GM18502 (cell line): Measurements from ENCODE around the gene GAS7.
"Not testable (repeated sequence)": the region's sequence is repeated elsewhere in the genome, so short reads cannot be mapped to it uniquely, and the experiment has no call there.

ENCODE experiments used
- ATAC-seq: cut with Tn5 transposase; IDR thresholded peaks from one replicate; pipeline ENCODE4 v1.9.1; 2021; ENCODE audit warnings: mild to moderate bottlenecking; ENCODE audit not compliant: unreplicated experiment, poor library complexity

The GAS7 gene

DNA sequence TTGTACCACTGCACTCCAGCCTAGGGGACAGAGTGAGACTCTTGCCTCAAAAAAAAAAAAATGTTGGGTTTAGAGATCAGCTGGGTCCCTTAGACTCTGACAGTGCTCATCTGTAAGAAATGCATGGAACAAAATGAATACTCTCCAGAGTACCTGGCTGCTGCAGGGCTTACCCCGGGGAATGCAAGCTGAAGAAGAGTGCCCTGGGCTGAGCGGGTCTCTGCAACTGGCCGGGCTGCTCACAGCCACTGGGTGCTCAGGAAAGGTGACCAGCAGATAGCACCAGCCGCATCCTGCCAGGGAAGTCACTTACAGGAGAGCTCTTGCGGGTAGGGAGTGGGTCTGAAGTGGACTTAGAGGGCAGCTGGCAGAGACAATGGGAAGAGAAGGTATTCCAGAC is 82.1 kb downstream of the GAS7 start:
- ATAC-seq = no peak

DNA sequence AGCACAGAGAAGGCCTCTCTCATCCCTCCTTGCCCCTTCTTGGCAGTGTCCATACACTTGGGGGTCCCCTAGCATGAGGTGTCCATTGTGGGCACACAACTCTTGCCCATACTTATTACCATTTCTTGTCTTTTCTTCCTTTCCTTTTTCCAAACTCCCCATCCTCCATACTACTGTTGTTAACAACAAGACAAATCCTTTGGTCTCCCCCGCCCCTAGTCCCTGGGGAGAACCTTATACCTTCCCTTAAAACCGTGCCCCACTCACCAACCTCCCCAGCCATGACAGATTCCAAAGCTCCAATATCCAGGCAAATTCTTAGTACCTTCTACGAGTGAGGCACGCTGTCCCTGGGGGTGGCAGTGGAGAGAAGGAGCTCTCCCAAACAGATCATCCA is 82.9 kb downstream of the GAS7 start:
- ATAC-seq = no peak

DNA sequence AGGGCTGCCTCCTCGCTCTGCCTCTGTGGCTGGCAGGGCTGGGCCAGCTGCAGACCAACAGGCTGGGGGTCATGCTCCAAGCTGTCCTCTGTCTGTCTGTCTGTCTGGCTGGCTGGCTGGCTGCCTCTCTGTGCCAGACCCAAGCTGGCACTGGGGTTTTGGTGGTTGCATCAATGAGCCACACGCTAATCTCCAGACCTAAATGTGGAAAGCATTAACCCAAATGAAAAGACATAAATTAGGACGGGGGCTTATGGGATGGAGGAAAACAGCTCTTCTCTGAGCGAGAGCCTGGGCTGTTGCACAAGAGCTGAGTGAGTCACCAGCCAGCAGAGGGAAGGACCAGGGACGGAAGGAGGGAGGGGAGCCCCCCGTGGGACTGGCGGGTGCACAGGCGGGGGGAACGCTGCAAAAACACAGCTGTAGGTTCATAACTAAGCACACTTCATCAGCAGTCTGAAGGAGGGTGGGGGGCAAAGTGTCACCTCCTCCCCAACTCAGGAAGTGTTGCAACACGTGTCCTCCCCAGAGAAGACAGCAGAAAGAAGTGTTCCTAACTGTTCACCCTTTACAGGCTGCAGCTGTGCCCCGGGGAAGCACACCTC is 83.4 kb downstream of the GAS7 start:
- peak; percentile 60 for ATAC-seq

DNA sequence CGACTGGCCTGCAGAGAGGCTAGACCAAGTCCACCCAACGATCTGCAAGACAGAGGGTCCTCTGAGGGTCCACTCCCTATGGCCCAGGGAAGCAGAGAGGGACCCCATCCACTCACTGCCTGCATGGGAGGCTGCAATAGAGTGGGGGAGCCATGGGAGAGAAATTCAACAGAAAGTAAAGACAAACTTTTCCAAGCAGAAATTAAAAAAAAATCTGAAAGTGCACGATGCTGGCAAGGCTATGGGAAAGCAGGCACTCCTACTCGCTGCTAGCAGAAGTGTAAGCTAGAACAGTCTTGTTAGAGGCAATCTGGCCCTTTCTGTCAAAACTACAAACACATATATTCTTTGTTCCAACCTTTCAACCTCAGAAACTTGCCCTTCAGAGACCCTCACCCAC is 85.4 kb downstream of the GAS7 start:
- no peak for ATAC-seq

DNA sequence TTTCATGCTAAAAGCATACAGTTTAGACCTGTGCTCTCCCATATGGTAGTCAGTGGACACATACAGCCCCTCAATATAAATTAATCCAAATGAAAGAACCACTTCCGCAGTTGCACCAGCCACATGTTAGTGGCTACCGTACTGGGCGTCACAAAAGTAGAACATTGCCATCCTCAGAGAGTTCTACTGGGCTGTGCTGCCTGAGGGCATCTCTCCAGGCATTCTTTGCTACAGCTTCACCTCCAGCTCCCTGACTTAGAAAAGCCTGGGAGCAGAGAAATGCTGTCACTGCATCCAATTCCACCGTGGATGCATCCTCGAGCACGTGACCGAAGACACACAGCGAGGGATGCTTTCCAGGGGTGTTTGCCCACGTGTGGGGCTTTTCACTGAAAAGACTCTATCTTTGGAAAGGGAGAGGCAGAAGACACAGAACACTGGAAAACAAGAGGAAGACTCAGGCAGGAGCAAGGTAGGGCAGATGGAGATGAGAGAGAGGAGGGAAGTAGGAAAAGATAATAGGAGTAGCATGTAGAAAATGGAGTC is 86.4 kb downstream of the GAS7 start:
- ATAC-seq = no peak

DNA sequence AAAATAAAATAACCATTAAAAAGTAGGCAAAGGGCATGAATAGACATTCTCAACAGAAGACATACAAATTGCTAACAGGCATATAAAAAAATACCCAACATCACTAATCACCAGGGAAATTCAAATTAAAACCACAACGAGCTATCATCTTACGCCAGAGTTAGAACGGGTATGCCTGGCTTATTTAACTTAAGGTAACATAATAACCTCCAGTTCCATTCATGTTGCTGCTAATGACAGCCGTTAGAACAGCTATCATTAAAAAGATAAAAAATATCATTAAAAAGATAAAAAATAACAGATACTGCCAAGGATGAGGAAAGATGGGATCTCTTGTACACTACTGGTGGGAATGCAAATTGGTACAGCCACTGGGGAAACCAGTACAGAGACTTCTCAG is 89.3 kb downstream of the GAS7 start:
- no peak for ATAC-seq

DNA sequence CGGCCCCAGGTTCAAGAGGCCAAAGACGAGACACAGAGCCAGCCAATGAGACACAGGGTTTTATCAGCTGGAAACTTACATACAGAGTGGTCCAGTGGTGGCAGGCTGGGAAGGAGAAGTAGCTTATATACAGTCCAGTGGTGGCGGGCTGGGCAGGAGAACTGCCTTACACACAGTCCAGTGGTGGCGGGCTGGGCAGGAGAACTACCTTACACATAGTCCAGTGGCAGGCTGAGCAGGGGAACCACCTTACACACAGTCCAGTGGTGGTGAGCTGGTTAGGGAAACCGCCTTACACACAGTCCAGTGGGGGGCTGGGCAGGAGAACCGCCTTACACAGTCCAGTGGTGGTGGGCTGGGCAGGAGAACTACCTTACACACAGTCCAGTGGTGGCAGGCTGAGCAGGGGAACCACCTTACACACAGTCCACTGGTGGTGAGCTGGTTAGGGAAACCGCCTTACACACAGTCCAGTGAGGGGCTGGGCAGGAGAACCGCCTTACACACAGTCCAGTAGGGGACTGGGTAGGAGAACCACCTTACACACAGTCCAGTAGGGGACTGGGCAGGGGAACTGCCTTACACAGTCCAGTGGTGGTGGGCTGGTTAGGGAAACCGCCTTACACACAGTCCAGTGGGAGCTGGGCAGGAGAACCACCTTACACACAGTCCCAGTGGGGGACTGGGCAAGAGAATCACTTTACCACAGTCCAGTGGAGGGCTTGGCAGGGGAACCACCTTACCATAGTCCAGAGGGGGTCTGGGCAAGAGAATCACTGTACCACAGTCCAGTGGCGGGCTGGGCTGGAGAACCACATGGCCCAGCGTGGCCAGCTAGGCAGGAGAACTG is 90.9 kb downstream of the GAS7 start:
- ATAC-seq = no peak

DNA sequence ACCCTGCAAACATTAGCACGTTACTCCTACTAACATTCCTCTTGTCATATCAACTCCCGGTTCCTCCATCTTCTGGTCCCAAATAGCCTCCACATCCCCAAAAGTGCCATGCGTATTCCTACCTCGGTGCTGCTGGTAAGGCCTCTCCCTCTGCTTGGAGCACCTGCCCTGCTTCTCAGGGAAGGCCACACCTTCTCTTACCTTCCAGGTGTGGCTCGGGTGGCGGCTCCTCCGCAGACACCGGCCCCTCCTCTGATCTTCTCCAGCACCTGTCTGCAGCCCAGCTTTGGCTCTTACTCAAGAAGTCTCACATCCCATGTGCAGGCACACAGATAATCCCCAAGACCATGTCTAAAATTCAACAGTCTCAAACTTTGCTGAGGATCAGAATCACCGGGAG is 92.3 kb downstream of the GAS7 start:
- ATAC-seq = no peak

DNA sequence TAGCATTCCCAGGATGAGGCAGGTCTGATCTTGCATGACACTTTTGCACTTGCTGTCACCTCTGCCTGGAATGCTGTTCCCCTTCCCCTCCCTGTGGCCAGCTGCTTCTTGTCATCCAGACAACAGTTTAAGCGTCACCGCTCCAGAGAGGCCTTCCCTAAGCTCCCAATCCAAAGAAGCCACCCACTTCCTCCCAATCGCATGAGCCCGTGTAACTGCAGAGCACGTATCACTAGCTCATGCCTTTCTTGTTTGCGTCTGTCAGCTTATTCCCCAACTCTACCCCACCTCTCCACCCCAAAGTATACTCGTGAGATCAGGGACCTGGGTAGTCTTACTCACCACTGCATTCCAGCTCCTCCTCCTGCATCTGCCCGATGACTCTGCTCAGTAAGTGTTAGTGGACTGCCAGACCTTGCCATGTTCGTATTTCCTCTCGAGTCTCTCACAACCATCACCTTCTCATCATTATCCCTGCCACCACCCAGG is 92.8 kb downstream of the GAS7 start:
- ATAC-seq = no peak

DNA sequence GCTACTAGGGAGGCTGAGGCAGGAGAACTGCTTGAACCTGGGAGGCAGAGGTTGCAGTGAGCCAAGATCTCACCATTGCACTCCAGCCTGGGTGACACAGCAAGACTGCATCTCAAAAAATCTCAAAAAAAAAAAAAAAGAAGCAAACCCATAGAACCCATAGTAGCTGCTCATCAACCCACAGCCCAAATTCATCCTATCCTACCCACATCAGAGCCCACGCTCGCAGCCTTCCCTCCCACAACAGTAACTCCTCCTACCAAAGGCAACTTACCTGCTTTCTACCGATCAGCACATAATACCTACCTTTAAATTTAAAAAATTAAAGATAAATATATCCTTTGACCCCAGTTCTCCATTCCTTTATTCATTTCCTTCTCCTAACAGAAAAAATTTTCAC is 94.7 kb downstream of the GAS7 start:
- no peak for ATAC-seq

DNA sequence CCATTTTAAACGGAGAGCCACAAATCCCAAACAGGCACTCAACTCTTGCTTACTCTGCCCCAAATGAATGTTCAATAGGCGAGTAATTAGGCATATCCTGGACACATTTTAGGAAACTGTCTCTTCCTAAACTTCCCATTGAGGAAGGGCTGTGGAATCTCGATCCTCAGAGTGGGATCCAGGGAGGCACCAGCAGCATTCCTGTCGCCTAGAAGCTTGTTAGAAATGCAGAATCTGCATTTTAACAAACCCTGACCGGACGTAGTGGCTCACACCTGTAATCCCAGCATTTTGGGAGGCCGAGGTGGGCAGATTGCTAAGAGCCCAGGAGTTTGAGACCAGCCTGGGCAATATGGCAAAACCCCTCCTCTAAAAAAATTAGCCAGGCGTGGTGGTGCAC is 95.6 kb downstream of the GAS7 start:
- ATAC-seq = no peak

DNA sequence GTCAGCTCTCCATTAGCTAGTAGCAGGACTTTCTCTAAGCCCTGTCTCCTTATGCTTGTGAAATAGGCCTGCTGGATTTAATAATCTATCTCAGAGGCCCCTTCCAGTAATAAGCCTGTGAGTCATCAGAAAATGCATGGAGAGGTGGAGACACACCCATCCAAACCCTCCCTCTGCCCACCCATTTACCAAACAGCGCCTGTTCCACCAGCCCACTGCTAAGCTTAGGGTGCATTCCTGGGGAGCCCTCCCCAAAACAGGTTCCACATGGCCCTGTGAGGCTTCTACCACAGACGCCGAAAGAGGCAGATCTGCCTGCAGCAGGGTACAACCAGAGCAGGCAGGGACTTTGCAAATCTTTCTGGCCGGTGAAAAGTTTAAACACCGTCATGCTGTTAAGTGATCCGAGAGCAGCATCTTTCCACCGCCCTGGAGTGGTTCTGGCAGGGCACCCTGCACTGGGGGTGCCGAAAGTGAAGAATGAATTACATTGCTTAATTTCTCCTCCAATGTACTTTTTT is 99.3 kb downstream of the GAS7 start:
- ATAC-seq = no peak

DNA sequence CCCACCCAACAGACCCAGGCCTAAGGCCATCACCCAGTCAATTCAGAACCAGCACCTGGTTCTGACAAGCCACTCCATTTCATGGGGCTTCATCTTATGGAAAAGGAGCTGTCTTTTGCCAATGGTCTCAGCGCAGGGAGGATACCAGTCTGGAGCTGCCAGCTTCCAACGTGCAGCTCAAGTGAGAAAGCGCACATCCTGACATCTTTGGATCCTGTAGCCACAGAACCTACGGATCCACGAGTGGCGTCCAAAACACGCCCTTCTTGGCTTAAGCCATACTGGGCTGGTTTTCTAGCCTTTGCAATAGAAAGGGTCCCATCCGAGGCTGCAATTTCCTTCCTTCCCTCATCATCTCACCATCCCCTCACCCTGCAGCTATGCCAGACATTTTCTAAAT is 101.8 kb downstream of the GAS7 start:
- no peak for ATAC-seq

DNA sequence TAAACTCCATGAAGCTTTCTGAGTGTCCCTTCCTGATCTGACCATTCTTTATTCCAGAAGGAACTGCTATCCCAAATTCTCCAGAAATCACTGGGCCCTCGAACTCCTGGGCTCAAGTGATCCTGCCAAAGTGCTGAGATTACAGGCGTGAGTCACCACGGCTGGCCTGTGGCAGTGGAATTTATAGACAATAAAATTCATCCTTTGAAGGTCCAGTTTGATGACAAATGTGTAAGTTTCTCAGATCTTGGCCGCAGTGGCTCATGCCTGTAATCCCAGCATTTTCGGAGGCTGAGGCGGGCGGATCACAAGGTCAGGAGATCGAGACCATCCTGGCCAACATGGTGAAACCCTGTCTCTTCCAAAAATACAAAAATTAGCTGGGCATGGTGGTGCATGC is 103.1 kb downstream of the GAS7 start:
- not testable (repeated sequence) for ATAC-seq

DNA sequence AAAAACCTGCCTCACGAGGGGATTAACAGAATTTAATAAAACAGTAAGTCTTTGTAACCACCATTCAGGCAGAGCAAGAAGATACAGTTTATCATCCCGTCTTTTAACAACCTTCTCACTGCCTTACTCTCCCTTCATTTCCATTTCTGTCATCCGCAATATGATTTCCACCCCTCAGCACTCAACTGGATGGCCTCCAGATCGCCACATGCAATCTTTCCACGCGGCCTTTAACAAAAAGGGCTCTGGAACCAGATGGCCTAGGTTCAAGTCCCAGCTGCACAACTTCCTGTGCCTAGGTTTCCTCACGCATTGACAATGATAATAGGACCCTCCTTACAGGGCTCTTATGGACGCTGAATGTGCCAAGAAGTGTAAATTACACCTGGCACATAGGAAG is 103.6 kb downstream of the GAS7 start:
- ATAC-seq = no peak

DNA sequence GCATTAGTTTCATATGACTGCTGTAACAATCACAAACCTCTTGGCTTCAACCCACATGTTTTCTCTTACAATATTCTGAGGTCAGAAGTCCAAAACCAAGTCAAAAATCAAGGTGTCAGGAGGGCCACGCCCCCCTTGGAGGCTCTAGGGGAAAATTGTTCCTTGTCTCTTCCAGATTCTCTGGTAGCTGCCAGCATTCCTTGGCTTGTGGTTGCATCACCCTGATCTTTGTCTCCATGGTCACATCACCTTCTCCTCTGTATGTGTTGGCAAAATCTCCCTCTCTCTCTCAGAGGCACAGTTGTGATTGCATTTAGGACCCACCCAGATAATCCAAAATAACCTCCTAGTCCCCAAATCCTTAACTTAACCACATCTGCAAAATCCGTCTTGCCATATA is 105.8 kb downstream of the GAS7 start:
- ATAC-seq = no peak

DNA sequence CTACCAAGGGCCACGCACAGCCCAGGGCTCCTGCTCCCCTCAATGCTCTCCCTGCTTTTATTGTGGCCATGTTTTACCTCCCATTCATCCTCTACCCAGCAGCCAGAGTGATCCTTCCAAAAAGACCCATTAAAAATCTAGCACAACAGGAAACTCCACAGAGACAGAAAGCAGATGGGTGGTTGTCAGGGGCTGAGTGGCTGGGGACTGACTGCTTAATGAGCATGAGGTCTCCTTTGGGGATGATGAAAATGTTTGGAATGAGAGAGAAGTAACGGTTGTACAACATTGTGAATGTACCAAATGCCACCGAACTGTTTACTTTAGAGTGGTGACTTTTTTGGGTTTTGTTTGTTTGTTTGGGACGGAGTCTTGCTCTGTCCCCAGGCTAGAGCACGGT is 107.4 kb downstream of the GAS7 start:
- no peak for ATAC-seq

DNA sequence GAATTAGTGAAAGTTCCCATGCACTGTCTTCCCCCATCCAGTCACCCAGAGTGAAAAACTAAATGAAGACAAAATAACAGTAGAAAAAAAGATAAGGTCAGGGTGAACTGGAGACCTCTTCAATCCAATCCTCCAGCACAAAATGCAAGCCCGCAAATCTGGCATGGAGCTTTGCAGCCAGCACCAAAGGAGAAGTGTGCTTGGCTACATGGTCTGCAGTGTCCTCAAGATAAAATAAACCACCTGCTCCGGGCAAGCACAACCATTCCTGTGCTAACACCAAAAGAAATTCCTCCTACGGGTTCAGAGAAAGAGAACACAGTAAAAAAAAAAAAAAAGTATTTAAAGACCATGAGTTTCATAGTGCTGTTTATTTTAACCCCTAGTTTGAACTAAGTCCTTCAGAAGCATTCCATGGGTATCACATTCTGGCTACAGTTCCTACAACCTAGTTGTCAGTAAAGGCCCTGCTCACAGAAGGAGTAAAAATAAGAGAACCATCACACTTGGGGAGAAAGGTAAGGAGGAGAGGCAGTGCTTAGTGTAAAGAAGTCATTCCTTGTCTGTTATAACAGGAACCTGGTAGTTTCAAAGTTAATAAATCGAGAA is 109.1 kb downstream of the GAS7 start:
- no peak for ATAC-seq

DNA sequence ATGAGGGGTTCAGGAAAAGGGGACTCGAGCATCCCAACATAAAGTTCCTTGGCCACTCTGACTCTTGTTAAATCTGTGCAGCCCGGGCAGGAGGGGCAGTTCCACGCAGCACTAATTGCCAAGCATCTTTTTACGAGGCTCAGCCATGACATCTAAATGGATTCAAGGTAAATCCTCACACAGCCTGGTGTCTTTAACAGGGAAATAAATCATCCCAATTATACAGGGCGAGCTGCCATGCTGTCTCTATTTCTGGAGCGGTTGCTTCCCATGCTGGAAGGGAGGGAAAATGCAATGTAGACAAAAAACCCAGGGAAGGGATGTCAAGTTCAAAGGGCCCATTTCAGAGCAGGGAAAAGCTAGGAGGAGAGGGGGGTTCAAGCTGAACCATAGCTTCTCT is 110.0 kb downstream of the GAS7 start:
- no peak for ATAC-seq

DNA sequence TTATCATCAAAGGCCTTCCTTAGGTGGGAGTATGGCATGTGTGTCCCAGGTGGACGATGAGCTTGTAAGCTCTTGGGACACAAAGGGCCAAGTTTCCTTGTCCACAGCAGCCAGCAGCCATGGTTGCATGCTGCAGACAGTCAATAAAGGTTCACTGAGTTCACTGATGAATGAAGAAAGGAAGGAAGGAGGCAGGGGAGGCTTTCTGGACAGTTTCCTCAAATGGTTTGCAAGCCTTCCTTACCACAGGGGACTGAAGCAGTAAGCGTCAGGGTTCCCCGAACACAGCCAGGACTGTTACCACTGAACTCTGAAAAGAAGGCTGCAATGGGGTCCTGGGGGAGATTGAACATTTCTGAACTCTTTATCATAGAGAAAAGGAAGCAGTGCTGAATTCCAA is 111.1 kb downstream of the GAS7 start:
- no peak for ATAC-seq

DNA sequence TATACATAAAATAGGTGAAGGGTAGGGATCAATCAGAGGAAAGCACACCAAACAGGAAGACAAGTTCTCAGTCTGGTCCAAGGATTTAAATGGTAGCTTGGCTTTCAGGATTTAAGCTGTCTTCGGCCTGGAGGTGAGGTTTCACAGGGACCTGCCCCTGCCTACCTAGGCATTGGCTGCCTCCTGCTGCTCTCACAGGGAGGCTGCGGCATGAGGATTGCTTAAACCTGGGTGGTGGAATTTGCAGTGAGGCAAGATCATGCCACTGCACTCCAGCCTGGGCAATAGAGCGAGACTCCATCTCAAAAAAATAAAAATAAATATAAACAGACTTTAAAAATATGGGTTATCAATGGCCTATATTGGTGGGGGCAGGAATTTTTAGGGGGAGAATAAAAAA is 114.5 kb downstream of the GAS7 start:
- no peak for ATAC-seq
